GM19455 (cell line): ENCODE measurements around the gene UBAC2.
A peak's percentile ranks its signal among the peaks of the same experiment; 100 is the strongest.
"Not testable (repeated sequence)": the region's sequence is repeated elsewhere in the genome, so short reads cannot be mapped to it uniquely, and the experiment has no call there.

Source experiments
- ATAC-seq: cut with Tn5 transposase; IDR thresholded peaks from one replicate; pipeline ENCODE4 v1.9.1; 2021; ENCODE audit not compliant: unreplicated experiment

The UBAC2 gene

GRCh38 chr13:99182439-99182838 is 18.2 kb upstream of the UBAC2 start:
- no peak for ATAC-seq

GRCh38 chr13:99185606-99186005 is 15.0 kb upstream of the UBAC2 start:
- no peak for ATAC-seq

- ATAC-seq, result no peak
Observed at GRCh38 chr13:99190147-99190985, 10.3 kb upstream of the UBAC2 start.

- no peak for ATAC-seq
Observed at GRCh38 chr13:99191336-99191899, 9.2 kb upstream of the UBAC2 start.

- no peak for ATAC-seq
Observed at GRCh38 chr13:99191900-99192399, 8.7 kb upstream of the UBAC2 start.

GRCh38 chr13:99192480-99192879 is 8.2 kb upstream of the UBAC2 start:
- ATAC-seq, result no peak

GRCh38 chr13:99193152-99193551 is 7.5 kb upstream of the UBAC2 start:
- no peak for ATAC-seq

GRCh38 chr13:99196466-99197116 is 4.1 kb upstream of the UBAC2 start:
- no peak for ATAC-seq

GRCh38 chr13:99197117-99197651 is 3.5 kb upstream of the UBAC2 start:
- ATAC-seq, result no peak

GRCh38 chr13:99199541-99200431 is 868 bp upstream of the UBAC2 start:
- peak; percentile 5 for ATAC-seq

- no peak for ATAC-seq
Observed at GRCh38 chr13:99203601-99204579, 3.2 kb downstream of the UBAC2 start.

- no peak for ATAC-seq
Observed at GRCh38 chr13:99205621-99206220, 5.1 kb downstream of the UBAC2 start.

GRCh38 chr13:99206226-99206625 is 5.6 kb downstream of the UBAC2 start:
- ATAC-seq, result no peak

GRCh38 chr13:99206873-99207272 is 6.2 kb downstream of the UBAC2 start:
- ATAC-seq, result no peak

- no peak for ATAC-seq
Observed at GRCh38 chr13:99207511-99207910, 6.9 kb downstream of the UBAC2 start.

GRCh38 chr13:99208185-99208584 is 7.5 kb downstream of the UBAC2 start:
- ATAC-seq, result no peak

GRCh38 chr13:99208845-99209527 is 8.3 kb downstream of the UBAC2 start:
- ATAC-seq, result no peak

- ATAC-seq, result not testable (repeated sequence)
Observed at GRCh38 chr13:99210627-99211026, 10.0 kb downstream of the UBAC2 start.
